Hepatocyte (in vitro differentiated cells): ENCODE measurements around the gene TOP3B. TPM values are rescaled to one million over a fixed set of nuclear protein-coding genes. Genes with fewer than 3 reads are reported as not detected.

Experiments used
- DNase-seq: peaks from one replicate; pipeline ENCODE4 v3.0.0-alpha.2; 2016; ENCODE audit warnings: low spot score
- H2AFZ ChIP-seq: fragments of 200-600 bp; sonication (generic); 2 replicates; pipeline ENCODE4 v1.6.0; 2016; ENCODE audit warnings: antibody characterized with exemption, mild to moderate bottlenecking
- H3K27ac ChIP-seq: fragments of 200-600 bp; sonication (generic); 2 replicates; pipeline ENCODE4 v1.5.1; 2016; ENCODE audit warnings: mild to moderate bottlenecking
- H3K27me3 ChIP-seq: fragments of 200-600 bp; sonication (generic); 2 replicates; pipeline ENCODE4 v1.6.1; 2016
- H3K36me3 ChIP-seq: fragments of 200-600 bp; sonication (generic); replicated peaks from 2 replicates; pipeline ENCODE4 v1.5.1; 2016; ENCODE audit warnings: low read depth; ENCODE audit not compliant: insufficient read depth
- H3K4me1 ChIP-seq: fragments of 200-600 bp; sonication (generic); 2 replicates; pipeline ENCODE4 v1.5.1; 2016; ENCODE audit warnings: mild to moderate bottlenecking, moderate library complexity; ENCODE audit not compliant: insufficient read depth
- H3K4me2 ChIP-seq: fragments of 200-600 bp; sonication (generic); 2 replicates; pipeline ENCODE4 v1.6.0; 2016
- H3K4me3 ChIP-seq: fragments of 200-600 bp; sonication (generic); 2 replicates; pipeline ENCODE4 v1.5.1; 2016; ENCODE audit warnings: mild to moderate bottlenecking
- H3K79me2 ChIP-seq: fragments of 200-600 bp; sonication (generic); 2 replicates; pipeline ENCODE4 v1.6.0; 2017; ENCODE audit warnings: mild to moderate bottlenecking
- H3K9me2 ChIP-seq: fragments of 200-600 bp; sonication (generic); replicated peaks from 2 replicates; pipeline ENCODE4 v1.6.0; 2017; ENCODE audit warnings: mild to moderate bottlenecking; ENCODE audit not compliant: insufficient read depth
- H3K9me3 ChIP-seq: fragments of 200-600 bp; sonication (generic); 2 replicates; pipeline ENCODE4 v1.5.1; 2016; ENCODE audit warnings: low read depth, mild to moderate bottlenecking
- H4K20me1 ChIP-seq: fragments of 200-600 bp; sonication (generic); 2 replicates; pipeline ENCODE4 v1.6.0; 2016; ENCODE audit warnings: mild to moderate bottlenecking; ENCODE audit not compliant: insufficient read depth, poor library complexity, severe bottlenecking
- CTCF ChIP-seq: fragments of 200-600 bp; sonication (generic); IDR thresholded peaks from 2 replicates; pipeline ENCODE4 v1.5.1; 2016; ENCODE audit warnings: antibody characterized with exemption, mild to moderate bottlenecking; ENCODE audit not compliant: poor library complexity
- EZH2 ChIP-seq: fragments of 200-600 bp; sonication (generic); IDR thresholded peaks from 2 replicates; pipeline ENCODE4 v1.6.1; 2016; ENCODE audit warnings: antibody characterized with exemption, mild to moderate bottlenecking, borderline replicate concordance
- EZH2phosphoT487 ChIP-seq: fragments of 200-600 bp; sonication (generic); IDR thresholded peaks from one replicate; pipeline ENCODE4 v1.6.1; 2018; ENCODE audit warnings: antibody characterized with exemption, mild to moderate bottlenecking, low read depth, moderate library complexity; ENCODE audit not compliant: unreplicated experiment, severe bottlenecking
- WGBS: methylation state at CpG from one replicate; pipeline ENCODE4 v1.1.6; 2016; ENCODE audit warnings: low lambda C conversion rate; ENCODE audit errors: missing lambda C conversion rate; 5-methylcytosine and 5-hydroxymethylcytosine counted together
- polyA plus RNA-seq: library from polyadenylated mRNA; unstranded; fragments of >200 nt; fragmentation: Nextera tagmentation; extraction: Ambion mirVana; gene quantifications from 2 replicates; pipeline ENCODE4 v1.2.1, GENCODE V29; 2016
- total RNA-seq: library from RNA; depleted of rRNA; stranded (reverse); fragments of >200 nt; gene quantifications from 2 replicates; pipeline ENCODE4 v1.2.3, GENCODE V29; 2014

TOP3B gene
- total and polyA plus RNA-seq, 2 experiments from 2014 or later = 26.6 to 30.8 TPM

GRCh38 chr22:22009661-22010060 lies 27.1 kb upstream of the TOP3B start:
- H3K4me1 ChIP-seq = no peaks in the 10 kb centered on the region
- H4K20me1 ChIP-seq = no peaks in the 10 kb centered on the region
- no peaks in the 10 kb centered on the region for H3K36me3 ChIP-seq
- no peaks in the 10 kb centered on the region for H3K9me3 ChIP-seq
- no peak for DNase-seq
- no peak for TF ChIP-seq EZH2
- TF ChIP-seq CTCF = no peak
- no peak for TF ChIP-seq EZH2phosphoT487
- H2AFZ ChIP-seq = no peak overlapping the region
- no peak overlapping the region for H3K4me2 ChIP-seq
- H3K4me3 ChIP-seq = no peak overlapping the region
- no peaks in the 10 kb centered on the region for H3K9me2 ChIP-seq
- H3K79me2 ChIP-seq = no peaks in the 10 kb centered on the region
- 61% methylated on average over 3 of the region's 3 CpGs for WGBS
- peaks cover 10% of the 10 kb centered on the region for H3K27me3 ChIP-seq
- H3K27ac ChIP-seq = no peak overlapping the region

GRCh38 chr22:22006596-22006990 lies 24.0 kb upstream of the TOP3B start:
- WGBS = 92% methylated on average over 6 of the region's 6 CpGs

GRCh38 chr22:22005945-22006595 lies 23.5 kb upstream of the TOP3B start:
- Histone ChIP-seq H3K27me3 (peaks cover 17% of the 10 kb centered on the region), H3K4me1 (no peaks in the 10 kb centered on the region), H4K20me1 (no peaks in the 10 kb centered on the region), H3K79me2 (no peaks in the 10 kb centered on the region), H3K9me3 (no peaks in the 10 kb centered on the region), H3K27ac (no peak overlapping the region), H2AFZ (no peak overlapping the region), H3K9me2 (no peaks in the 10 kb centered on the region), H3K4me2 (no peak overlapping the region), H3K4me3 (no peak overlapping the region), H3K36me3 (no peaks in the 10 kb centered on the region)
- TF ChIP-seq EZH2phosphoT487 (no peak), CTCF (no peak)
- WGBS = 81% methylated on average over 5 of the region's 5 CpGs
- no peak for DNase-seq

More at GRCh38 chr22:22006596-22006990, 24.0 kb upstream of the TOP3B start:
- Histone ChIP-seq H3K27me3 (peaks cover 17% of the 10 kb centered on the region), H3K9me3 (no peaks in the 10 kb centered on the region), H2AFZ (no peak overlapping the region), H3K4me2 (no peak overlapping the region), H3K27ac (no peak overlapping the region), H4K20me1 (no peaks in the 10 kb centered on the region), H3K79me2 (no peaks in the 10 kb centered on the region), H3K4me3 (no peak overlapping the region), H3K36me3 (no peaks in the 10 kb centered on the region), H3K4me1 (no peaks in the 10 kb centered on the region), H3K9me2 (no peaks in the 10 kb centered on the region)
- DNase-seq = no peak
- no peak for TF ChIP-seq EZH2phosphoT487
- no peak for TF ChIP-seq EZH2
- TF ChIP-seq CTCF = no peak

- no peaks in the 10 kb centered on the region for H3K36me3 ChIP-seq
- DNase-seq = no peak
- H3K27me3 ChIP-seq = peaks cover 21% of the 10 kb centered on the region
- no peak overlapping the region for H3K4me3 ChIP-seq
- H3K4me2 ChIP-seq = no peak overlapping the region
- no peaks in the 10 kb centered on the region for H3K79me2 ChIP-seq
- TF ChIP-seq EZH2phosphoT487 = no peak
- no peak for TF ChIP-seq CTCF
- TF ChIP-seq EZH2 = no peak
- no peaks in the 10 kb centered on the region for H3K4me1 ChIP-seq
- no peaks in the 10 kb centered on the region for H4K20me1 ChIP-seq
- no peak overlapping the region for H3K27ac ChIP-seq
- no peaks in the 10 kb centered on the region for H3K9me2 ChIP-seq
- no peak overlapping the region for H2AFZ ChIP-seq
- 64% methylated on average over 3 of the region's 3 CpGs for WGBS
- H3K9me3 ChIP-seq = no peaks in the 10 kb centered on the region
Measured at GRCh38 chr22:22003233-22003632, 20.6 kb upstream of the TOP3B start.
